NCI-H526 treated with DMSO at 0.1 percent for 48 hours (cell line): ENCODE results near the gene SMPD1.

Experiments used
- DNase-seq: peaks from one replicate; lab custom pipeline; 2025; lab: John Stamatoyannopoulos, UW

The SMPD1 gene

GRCh38 chr11:6389905-6390717, at the start of gene SMPD1:
TSS of gene SMPD1 (plus strand) at chr11:6390474. CDS start at chr11:6390599, 125 bp downstream.
- DNase-seq = peak; percentile 94

GRCh38 chr11:6345366-6345765, 44.9 kb upstream of the SMPD1 start:
- no peak for DNase-seq

GRCh38 chr11:6350043-6350442, 40.2 kb upstream of the SMPD1 start:
- DNase-seq = no peak

GRCh38 chr11:6350486-6350885, 39.8 kb upstream of the SMPD1 start:
- DNase-seq = no peak

GRCh38 chr11:6351782-6352382, 38.4 kb upstream of the SMPD1 start:
- no peak for DNase-seq

GRCh38 chr11:6353367-6353987, 36.8 kb upstream of the SMPD1 start:
- peak; percentile 64 for DNase-seq

GRCh38 chr11:6354651-6355485, 35.4 kb upstream of the SMPD1 start:
- no peak for DNase-seq

GRCh38 chr11:6356503-6357055, 33.7 kb upstream of the SMPD1 start:
- no peak for DNase-seq

GRCh38 chr11:6357222-6357621, 33.1 kb upstream of the SMPD1 start:
- no peak for DNase-seq

GRCh38 chr11:6360183-6360582, 30.1 kb upstream of the SMPD1 start:
- DNase-seq = no peak

GRCh38 chr11:6362185-6362872, 27.9 kb upstream of the SMPD1 start:
- DNase-seq = no peak

- DNase-seq = peak; percentile 59
Measured at GRCh38 chr11:6362873-6363678, 27.2 kb upstream of the SMPD1 start.

- peak; percentile 14 for DNase-seq
Measured at GRCh38 chr11:6365659-6366058, 24.6 kb upstream of the SMPD1 start.

- DNase-seq = no peak
Measured at GRCh38 chr11:6371825-6372224, 18.4 kb upstream of the SMPD1 start.

- no peak for DNase-seq
Measured at GRCh38 chr11:6377902-6378639, 12.2 kb upstream of the SMPD1 start.

- no peak for DNase-seq
Measured at GRCh38 chr11:6378640-6378989, 11.7 kb upstream of the SMPD1 start.

- DNase-seq = no peak
Measured at GRCh38 chr11:6385046-6385777, 5.1 kb upstream of the SMPD1 start.

- no peak for DNase-seq
Measured at GRCh38 chr11:6387811-6388599, 2.3 kb upstream of the SMPD1 start.
